Esophagus squamous epithelium (tissue), 4 donors: ENCODE data around the gene MVK.

Experiments used
- POLR2A ChIP-seq, 4 donors: fragments of 450-650 bp; IDR thresholded peaks; one replicate each; pipeline ENCODE4 v1.6.1; 2017; ENCODE audit warnings: antibody characterized with exemption in 4 of 4, mild to moderate bottlenecking in 4 of 4, moderate library complexity in 3 of 4
- TF ChIP-seq, protein P1 (sequence below), 6 experiments: fragments of 450-650 bp in 4 of 6; fragments of 200-600 bp in 2 of 6; sonication (generic) in 2 of 6; IDR thresholded peaks; one replicate each; pipeline ENCODE4 v1.5.1; 2016 to 2019; ENCODE audit warnings: antibody characterized with exemption in 6 of 6, mild to moderate bottlenecking in 4 of 6, moderate library complexity in 4 of 6

DNA sequence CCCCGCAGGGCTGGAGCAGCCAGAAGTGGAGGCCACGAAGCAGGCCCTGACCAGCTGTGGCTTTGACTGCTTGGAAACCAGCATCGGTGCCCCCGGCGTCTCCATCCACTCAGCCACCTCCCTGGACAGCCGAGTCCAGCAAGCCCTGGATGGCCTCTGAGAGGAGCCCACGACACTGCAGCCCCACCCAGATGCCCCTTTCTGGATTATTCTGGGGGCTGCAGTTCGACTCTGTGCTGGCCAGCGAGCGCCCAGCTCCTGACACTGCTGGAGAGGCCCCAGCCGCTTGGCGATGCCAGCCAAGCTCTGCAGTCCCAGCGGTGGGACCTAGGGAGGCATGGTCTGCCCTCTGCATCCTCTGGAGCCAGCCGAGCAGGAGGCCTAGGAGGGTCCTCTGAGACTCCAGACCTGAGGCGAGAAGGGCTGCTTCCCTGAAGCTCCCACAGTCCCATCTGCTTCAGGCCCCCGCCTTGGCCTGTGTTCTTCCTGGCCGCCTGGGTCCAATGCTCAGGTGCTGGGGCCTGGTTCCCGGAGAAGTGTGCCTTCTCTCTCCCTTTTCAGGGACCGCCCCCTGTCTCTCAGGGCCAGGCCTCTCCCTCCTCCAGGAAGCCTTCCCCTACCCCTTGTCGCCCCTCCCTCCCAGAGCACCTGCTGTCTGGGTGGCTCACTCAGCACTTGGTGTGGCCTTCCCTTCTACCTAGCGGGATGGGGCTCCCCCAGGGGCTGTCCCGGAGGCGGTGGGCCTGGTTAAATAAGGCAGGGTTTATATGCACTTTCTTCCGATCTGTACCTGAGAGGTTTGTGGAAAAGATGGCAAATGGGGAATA, 23.0 kb downstream of the MVK start:
- TF ChIP-seq, protein P1, sequence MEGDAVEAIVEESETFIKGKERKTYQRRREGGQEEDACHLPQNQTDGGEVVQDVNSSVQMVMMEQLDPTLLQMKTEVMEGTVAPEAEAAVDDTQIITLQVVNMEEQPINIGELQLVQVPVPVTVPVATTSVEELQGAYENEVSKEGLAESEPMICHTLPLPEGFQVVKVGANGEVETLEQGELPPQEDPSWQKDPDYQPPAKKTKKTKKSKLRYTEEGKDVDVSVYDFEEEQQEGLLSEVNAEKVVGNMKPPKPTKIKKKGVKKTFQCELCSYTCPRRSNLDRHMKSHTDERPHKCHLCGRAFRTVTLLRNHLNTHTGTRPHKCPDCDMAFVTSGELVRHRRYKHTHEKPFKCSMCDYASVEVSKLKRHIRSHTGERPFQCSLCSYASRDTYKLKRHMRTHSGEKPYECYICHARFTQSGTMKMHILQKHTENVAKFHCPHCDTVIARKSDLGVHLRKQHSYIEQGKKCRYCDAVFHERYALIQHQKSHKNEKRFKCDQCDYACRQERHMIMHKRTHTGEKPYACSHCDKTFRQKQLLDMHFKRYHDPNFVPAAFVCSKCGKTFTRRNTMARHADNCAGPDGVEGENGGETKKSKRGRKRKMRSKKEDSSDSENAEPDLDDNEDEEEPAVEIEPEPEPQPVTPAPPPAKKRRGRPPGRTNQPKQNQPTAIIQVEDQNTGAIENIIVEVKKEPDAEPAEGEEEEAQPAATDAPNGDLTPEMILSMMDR (IDR thresholded peaks at IDR 0.05) = no peak
- TF ChIP-seq POLR2A (IDR thresholded peaks at IDR 0.05) = no peak
